ENCODE measurements around the gene LAMTOR1.

GRCh38 chr11:72119198-72119597 is 16.1 kb upstream of the LAMTOR1 start:
- TF ChIP-seq, protein P1, sequence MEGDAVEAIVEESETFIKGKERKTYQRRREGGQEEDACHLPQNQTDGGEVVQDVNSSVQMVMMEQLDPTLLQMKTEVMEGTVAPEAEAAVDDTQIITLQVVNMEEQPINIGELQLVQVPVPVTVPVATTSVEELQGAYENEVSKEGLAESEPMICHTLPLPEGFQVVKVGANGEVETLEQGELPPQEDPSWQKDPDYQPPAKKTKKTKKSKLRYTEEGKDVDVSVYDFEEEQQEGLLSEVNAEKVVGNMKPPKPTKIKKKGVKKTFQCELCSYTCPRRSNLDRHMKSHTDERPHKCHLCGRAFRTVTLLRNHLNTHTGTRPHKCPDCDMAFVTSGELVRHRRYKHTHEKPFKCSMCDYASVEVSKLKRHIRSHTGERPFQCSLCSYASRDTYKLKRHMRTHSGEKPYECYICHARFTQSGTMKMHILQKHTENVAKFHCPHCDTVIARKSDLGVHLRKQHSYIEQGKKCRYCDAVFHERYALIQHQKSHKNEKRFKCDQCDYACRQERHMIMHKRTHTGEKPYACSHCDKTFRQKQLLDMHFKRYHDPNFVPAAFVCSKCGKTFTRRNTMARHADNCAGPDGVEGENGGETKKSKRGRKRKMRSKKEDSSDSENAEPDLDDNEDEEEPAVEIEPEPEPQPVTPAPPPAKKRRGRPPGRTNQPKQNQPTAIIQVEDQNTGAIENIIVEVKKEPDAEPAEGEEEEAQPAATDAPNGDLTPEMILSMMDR (IDR thresholded peaks at IDR 0.05) = no peak
- no peak for TF ChIP-seq EP300 (IDR thresholded peaks at IDR 0.05)
- TF ChIP-seq POLR2A (IDR thresholded peaks at IDR 0.05) = no peak
